ENCODE results near the gene KIF2C.
A peak's percentile ranks its signal among the peaks of the same experiment; 100 is the strongest.

The KIF2C gene

DNA sequence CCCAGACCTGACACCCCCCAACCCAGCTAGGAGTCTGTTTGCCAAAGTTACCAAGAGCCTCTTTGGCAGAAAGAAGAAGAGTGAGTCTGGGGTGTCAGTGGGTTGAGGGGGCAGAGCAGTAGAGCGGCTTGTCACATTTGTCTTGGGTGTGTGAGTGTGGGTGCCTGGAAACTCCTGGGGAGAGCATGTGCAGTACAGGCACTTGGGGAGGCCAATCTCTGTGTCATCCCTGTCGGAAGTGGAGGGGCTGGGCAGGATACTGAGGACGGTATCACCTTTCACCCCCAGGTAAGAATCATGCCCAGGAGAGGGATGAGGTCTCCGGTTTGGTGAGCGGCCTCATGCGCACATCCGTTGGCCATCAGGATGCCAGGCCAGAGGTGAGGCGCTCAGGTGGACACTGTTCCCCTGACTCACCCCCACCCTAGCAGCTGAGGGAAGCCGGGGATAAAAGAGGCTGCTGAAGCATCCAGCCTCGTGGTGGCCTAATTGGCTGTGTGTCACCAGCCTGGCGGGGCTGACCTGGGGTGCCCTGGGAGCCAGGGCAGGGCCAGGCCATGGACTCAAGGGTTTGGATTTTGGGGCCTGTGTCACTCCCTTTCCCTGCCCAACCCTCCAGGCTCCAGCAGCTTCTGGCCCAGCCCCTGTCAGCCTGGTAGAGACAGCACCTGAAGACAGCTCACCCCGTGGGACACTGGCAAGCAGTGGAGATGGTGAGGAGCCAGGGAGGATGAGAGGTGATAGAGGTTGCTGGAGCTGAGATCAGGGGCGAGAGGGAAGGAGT, 63.9 kb downstream of the KIF2C start:
- Histone ChIP-seq H3K27me3 (no peaks in the 10 kb centered on the region), H3K4me1 (peaks cover 20% of the 10 kb centered on the region), H3K4me3 (ENCODE audit: low read depth, low read length) (no peak overlapping the region), H3K36me3 (no peaks in the 10 kb centered on the region), H3K9me3 (no peaks in the 10 kb centered on the region)
- TF ChIP-seq, protein P1, sequence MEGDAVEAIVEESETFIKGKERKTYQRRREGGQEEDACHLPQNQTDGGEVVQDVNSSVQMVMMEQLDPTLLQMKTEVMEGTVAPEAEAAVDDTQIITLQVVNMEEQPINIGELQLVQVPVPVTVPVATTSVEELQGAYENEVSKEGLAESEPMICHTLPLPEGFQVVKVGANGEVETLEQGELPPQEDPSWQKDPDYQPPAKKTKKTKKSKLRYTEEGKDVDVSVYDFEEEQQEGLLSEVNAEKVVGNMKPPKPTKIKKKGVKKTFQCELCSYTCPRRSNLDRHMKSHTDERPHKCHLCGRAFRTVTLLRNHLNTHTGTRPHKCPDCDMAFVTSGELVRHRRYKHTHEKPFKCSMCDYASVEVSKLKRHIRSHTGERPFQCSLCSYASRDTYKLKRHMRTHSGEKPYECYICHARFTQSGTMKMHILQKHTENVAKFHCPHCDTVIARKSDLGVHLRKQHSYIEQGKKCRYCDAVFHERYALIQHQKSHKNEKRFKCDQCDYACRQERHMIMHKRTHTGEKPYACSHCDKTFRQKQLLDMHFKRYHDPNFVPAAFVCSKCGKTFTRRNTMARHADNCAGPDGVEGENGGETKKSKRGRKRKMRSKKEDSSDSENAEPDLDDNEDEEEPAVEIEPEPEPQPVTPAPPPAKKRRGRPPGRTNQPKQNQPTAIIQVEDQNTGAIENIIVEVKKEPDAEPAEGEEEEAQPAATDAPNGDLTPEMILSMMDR (IDR thresholded peaks at IDR 0.05; ENCODE audit: low read depth, low read length), result no peak
- no peak for DNase-seq

DNA sequence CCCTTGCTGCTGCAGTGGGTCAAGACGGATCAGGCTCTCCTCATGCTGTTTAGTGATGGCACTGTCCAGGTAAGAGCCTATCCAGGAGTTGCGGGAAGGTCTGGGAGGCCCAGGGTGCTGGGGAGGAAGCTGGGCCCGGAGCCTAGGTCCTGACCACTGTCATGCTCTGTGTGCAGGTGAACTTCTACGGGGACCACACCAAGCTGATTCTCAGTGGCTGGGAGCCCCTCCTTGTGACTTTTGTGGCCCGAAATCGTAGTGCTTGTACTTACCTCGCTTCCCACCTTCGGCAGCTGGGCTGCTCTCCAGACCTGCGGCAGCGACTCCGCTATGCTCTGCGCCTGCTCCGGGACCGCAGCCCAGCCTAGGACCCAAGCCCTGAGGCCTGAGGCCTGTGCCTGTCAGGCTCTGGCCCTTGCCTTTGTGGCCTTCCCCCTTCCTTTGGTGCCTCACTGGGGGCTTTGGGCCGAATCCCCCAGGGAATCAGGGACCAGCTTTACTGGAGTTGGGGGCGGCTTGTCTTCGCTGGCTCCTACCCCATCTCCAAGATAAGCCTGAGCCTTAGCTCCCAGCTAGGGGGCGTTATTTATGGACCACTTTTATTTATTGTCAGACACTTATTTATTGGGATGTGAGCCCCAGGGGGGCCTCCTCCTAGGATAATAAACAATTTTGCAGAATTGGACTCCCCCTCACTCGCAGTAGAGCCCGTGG, 65.8 kb downstream of the KIF2C start:
- TF ChIP-seq, protein P1 (IDR thresholded peaks at IDR 0.05; ENCODE audit: low read depth, low read length), result no peak
- no peaks in the 10 kb centered on the region for H3K27me3 ChIP-seq
- H3K36me3 ChIP-seq, result no peaks in the 10 kb centered on the region
- H3K4me1 ChIP-seq, result peaks cover 25% of the 10 kb centered on the region
- no peaks in the 10 kb centered on the region for H3K9me3 ChIP-seq
- no peak for DNase-seq
- H3K4me3 ChIP-seq (ENCODE audit: low read depth, low read length), result no peak overlapping the region

DNA sequence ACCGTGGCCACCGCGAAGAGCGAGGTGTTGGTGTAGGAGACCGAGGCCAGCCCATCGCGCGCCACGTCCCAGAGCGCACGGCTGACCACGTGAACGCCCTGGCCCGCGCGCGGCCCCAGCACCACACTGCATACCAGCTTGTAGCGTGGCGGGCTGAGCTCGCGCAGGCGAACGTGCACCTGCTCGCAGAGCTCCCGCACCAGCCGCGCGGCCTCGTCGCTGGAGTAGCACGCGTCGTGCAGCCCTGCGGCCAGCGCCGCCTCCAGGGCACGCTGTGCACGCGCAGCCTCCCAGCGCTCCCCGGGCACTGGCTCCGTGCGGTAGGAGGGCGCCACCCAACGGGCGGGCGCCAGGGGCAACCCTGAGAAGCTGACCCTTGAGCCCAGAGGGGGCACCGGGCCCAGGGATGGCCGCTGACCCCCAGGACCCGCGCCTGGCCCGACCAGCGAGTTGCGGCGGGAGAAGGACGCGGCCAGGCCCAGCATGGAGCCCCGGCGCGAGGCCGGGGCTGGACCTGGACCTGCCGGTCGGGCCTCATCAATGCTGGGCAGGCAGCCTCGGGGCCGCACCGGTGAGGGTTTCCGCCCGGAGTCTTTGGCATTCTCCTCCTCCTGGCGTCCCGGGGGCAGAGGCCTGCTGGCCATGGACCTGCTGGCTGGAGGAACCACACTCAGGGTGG, 66.5 kb downstream of the KIF2C start:
- Histone ChIP-seq H3K4me1 (peaks cover 25% of the 10 kb centered on the region), H3K4me3 (ENCODE audit: low read depth, low read length) (no peak overlapping the region), H3K9me3 (no peaks in the 10 kb centered on the region), H3K27me3 (no peaks in the 10 kb centered on the region), H3K36me3 (no peaks in the 10 kb centered on the region)
- TF ChIP-seq, protein P1 (IDR thresholded peaks at IDR 0.05; ENCODE audit: low read depth, low read length), result no peak
- DNase-seq, result no peak

DNA sequence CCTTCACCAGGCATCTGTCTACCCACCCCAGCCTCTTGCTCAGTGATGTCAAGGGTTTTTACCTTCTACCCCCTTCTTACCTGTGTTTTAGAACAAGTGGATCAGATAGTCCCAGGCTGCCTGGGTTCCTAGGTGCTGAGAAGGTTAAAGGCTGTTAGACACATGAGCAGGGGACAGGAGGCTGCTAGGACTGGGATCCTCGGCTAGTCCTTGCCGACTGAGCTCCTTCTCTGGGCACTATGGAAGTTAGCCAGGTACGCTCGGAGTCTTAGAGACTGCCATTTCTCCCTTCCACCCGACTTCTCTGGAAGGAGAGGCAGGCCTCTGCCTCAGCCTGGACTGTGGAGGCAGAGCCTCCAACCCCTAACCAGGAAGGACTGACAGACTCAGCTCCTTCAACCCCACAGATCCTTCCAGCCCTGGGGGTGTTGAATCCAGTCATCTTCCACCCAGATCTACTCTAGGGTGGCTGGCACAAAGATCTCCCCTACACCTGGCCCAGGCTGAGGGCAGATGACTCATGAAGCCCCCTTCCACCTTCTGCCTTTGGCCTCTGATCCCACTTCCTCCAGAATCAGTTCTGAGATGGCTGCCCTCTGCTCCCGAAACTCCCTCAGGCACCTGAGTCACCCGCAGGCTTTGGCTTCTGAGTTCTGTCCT, 67.2 kb downstream of the KIF2C start, which contains the start of gene DYNLT4:
Gene DYNLT4 (minus strand): TSS at position 648 of the 660 bp plus-strand sequence. CDS start 683 bp downstream, outside the sequence.
- Histone ChIP-seq H3K4me1 (peaks cover 25% of the 10 kb centered on the region), H3K27me3 (no peaks in the 10 kb centered on the region), H3K4me3 (ENCODE audit: low read depth, low read length) (no peak within 1 kb of the TSS), H3K36me3 (no peaks in the 10 kb centered on the region), H3K9me3 (no peaks in the 10 kb centered on the region)
- TF ChIP-seq, protein P1 (IDR thresholded peaks at IDR 0.05; ENCODE audit: low read depth, low read length), result no peak
- no peak for DNase-seq

DNA sequence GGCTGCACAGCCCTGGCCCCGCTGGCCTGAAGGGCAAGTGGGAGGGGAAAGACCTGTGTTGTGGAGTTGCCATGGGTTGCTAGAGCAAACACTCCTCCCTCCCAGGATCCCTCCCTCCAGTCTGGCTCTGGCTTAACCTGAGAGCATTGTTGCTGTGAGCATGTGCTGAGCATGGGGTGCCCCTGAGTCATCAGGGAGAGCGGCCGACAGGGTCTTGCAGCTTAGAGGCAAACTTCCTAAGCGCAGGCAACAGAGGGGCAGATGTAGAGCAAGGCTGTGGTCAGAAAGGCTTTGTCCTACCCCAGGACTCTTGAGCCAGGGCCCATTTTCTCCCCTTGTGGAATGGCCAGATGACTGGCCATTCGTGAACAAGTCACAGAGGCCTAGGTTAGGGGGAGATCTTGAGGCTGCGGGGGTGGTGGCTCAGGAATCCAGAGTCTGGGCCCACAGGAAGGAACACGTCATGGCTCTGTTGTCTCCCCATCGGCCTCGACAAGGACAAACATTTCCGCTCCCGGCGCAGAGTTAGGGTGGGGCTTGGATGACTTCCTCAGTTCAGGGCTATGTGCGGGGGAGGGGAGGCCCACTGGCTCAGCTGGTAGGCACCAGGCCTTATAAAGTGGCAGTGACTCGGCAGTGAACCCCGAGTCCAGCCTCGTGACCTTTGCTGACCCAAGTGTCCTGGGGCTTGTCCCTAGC, 67.9 kb downstream of the KIF2C start:
- TF ChIP-seq, protein P1 (IDR thresholded peaks at IDR 0.05; ENCODE audit: low read depth, low read length), result no peak
- Histone ChIP-seq H3K9me3 (no peaks in the 10 kb centered on the region), H3K4me1 (peaks cover 20% of the 10 kb centered on the region), H3K27me3 (no peaks in the 10 kb centered on the region), H3K4me3 (ENCODE audit: low read depth, low read length) (no peak overlapping the region), H3K36me3 (no peaks in the 10 kb centered on the region)
- DNase-seq, result peak; percentile 63
